Aorta (tissue), 5 donors: ENCODE measurements around the gene IL17RD. TPM values are rescaled to one million over a fixed set of nuclear protein-coding genes. Genes with fewer than 3 reads are reported as not detected.

Experiments
- ATAC-seq: fragments of 200-7000 bp; cut with Tn5 transposase; one replicate; pipeline ENCODE4 v1.9.1; 2022; ENCODE audit warnings: moderate library complexity; ENCODE audit not compliant: low FRiP score
- DNase-seq, 2 donors: peaks; one replicate each; pipeline ENCODE4 v3.0.0-alpha.2; 2020
- H3K27ac ChIP-seq, 2 donors: one replicate each; pipeline ENCODE4 v1.5.1; 2013; ENCODE audit warnings: low read length in 2 of 2, mild to moderate bottlenecking in 2 of 2, moderate library complexity in 2 of 2, control low read depth in 1 of 2, inconsistent platforms in 1 of 2, low read depth in 1 of 2
- H3K27me3 ChIP-seq, 2 donors: one replicate each; pipeline ENCODE4 v1.6.1; 2013; ENCODE audit warnings: control low read depth in 1 of 2, low read length in 1 of 2, mild to moderate bottlenecking in 1 of 2, moderate library complexity in 1 of 2; ENCODE audit not compliant: insufficient read depth in 2 of 2, control insufficient read depth in 1 of 2
- H3K36me3 ChIP-seq, 2 donors: one replicate each; pipeline ENCODE4 v1.6.1; 2013; ENCODE audit warnings: control low read depth in 1 of 2, low read length in 1 of 2, mild to moderate bottlenecking in 1 of 2; ENCODE audit not compliant: insufficient read depth in 2 of 2, control insufficient read depth in 1 of 2
- H3K4me1 ChIP-seq, 2 donors: one replicate each; pipeline ENCODE4 v1.6.1; 2013; ENCODE audit warnings: low read length in 2 of 2, control low read depth in 1 of 2, mild to moderate bottlenecking in 1 of 2, moderate library complexity in 1 of 2; ENCODE audit not compliant: insufficient read depth in 2 of 2, control insufficient read depth in 1 of 2
- H3K4me3 ChIP-seq, 2 donors: one replicate each; pipeline ENCODE4 v1.5.1; 2013; ENCODE audit warnings: low read length in 2 of 2, control low read depth in 1 of 2, mild to moderate bottlenecking in 1 of 2
- H3K9me3 ChIP-seq: one replicate; pipeline ENCODE4 v1.6.1; 2013; ENCODE audit warnings: mild to moderate bottlenecking, low read length; ENCODE audit not compliant: control insufficient read depth
- WGBS, 2 donors: extraction: QIAGEN DNeasy Blood & Tissue Kit; methylation state at CpG; one replicate each; pipeline ENCODE4 v1.1.7; 2013; 5-methylcytosine and 5-hydroxymethylcytosine counted together
- intact Hi-C, 2 donors: fragments of 100-400 bp; cut with DNase I; formaldehyde crosslinking; loops; one replicate each; pipeline versions ENCODE4 v1.14.2 to v1.15.0; 2022
- polyA plus RNA-seq, 2 donors: library from polyadenylated mRNA; stranded (reverse); fragments of 200-250 nt; gene quantifications; one replicate each; pipeline ENCODE4 v1.2.3, GENCODE V29; 2013
- total RNA-seq, 2 donors: library from RNA; stranded (reverse); fragmentation: NEBNext Ultra II Directional; extraction: Animal tissue kit (Norgen Biotek cat#: 25700); gene quantifications; one replicate each; pipeline ENCODE4 v1.2.1, GENCODE V29; 2021
- donor health status: healthy with polysubstance abuse.
- donor health status: Bipolar disorder and iron deficiency.
- donor health status: DM: no; HTN: no; CAD: no.
- donor health status: DM: no; HTN: no; CAD: no.
- donor health status: DM: yes; HTN: yes; CAD: no.

The IL17RD gene
- total and polyA plus RNA-seq, 4 donors, result 0.63 to 17.0 (median 2.5) TPM

GRCh38 chr3:57112206-57112605 is 52.9 kb downstream of the IL17RD start:
- H3K9me3 ChIP-seq, result no peaks in the 10 kb centered on the region
- peaks cover 0 to 2% of the 10 kb centered on the region in 2 donors for H3K36me3 ChIP-seq
- 33 to 37% methylated on average over 5 of the region's 5 CpGs for WGBS, 2 donors
- no peak overlapping the region for H3K4me3 ChIP-seq
- no peak for DNase-seq
- no peak overlapping the region for H3K27ac ChIP-seq
- intact Hi-C loops, result no loop called here
- no peaks in the 10 kb centered on the region for H3K4me1 ChIP-seq
- no peak for ATAC-seq
- no peaks in the 10 kb centered on the region for H3K27me3 ChIP-seq

- Histone ChIP-seq H3K4me1 (no peaks in the 10 kb centered on the region), H3K27me3 (no peaks in the 10 kb centered on the region), H3K27ac (no peak overlapping the region), H3K36me3 (peaks cover 0 to 2% of the 10 kb centered on the region in 2 donors), H3K9me3 (no peaks in the 10 kb centered on the region), H3K4me3 (no peak overlapping the region)
- 89 to 91% methylated on average over 14 of the region's 14 CpGs for WGBS, 2 donors
- intact Hi-C loops, result no loop called here
- no peak for DNase-seq
- no peak for ATAC-seq
Observed at GRCh38 chr3:57110798-57111197, 54.4 kb downstream of the IL17RD start.

GRCh38 chr3:57110214-57110613 is 54.9 kb downstream of the IL17RD start:
- peaks cover 0 to 2% of the 10 kb centered on the region in 2 donors for H3K36me3 ChIP-seq
- WGBS, 2 donors, result 87 to 90% methylated on average over 4 of the region's 4 CpGs
- intact Hi-C loops, result no loop called here

GRCh38 chr3:57109437-57110199 is 55.5 kb downstream of the IL17RD start:
- ATAC-seq (no peak), DNase-seq (no peak)
- intact Hi-C loops, result loop anchor here (10.0 kb wide), 2 partner anchors 115 to 745 kb away; partner anchors contain the start of gene APPL1 (in 1 of the 2)
- no peak overlapping the region for H3K4me3 ChIP-seq
- peaks cover 0 to 2% of the 10 kb centered on the region in 2 donors for H3K36me3 ChIP-seq
- no peaks in the 10 kb centered on the region for H3K27me3 ChIP-seq
- WGBS, 2 donors, result 87 to 88% methylated on average over 15 of the region's 15 CpGs
- no peaks in the 10 kb centered on the region for H3K9me3 ChIP-seq
- H3K4me1 ChIP-seq, result no peaks in the 10 kb centered on the region
- H3K27ac ChIP-seq, result no peak overlapping the region

More at GRCh38 chr3:57110214-57110613, 54.9 kb downstream of the IL17RD start:
- Histone ChIP-seq H3K27ac (no peak overlapping the region), H3K9me3 (no peaks in the 10 kb centered on the region), H3K4me1 (no peaks in the 10 kb centered on the region), H3K4me3 (no peak overlapping the region), H3K27me3 (no peaks in the 10 kb centered on the region)
- DNase-seq, result no peak
- ATAC-seq, result no peak

GRCh38 chr3:57108684-57109083 is 56.5 kb downstream of the IL17RD start:
- H3K27me3 ChIP-seq, result no peaks in the 10 kb centered on the region
- no peaks in the 10 kb centered on the region for H3K4me1 ChIP-seq
- H3K4me3 ChIP-seq, result no peak overlapping the region
- no peak for DNase-seq
- ATAC-seq, result no peak
- no peak overlapping the region for H3K27ac ChIP-seq
- H3K36me3 ChIP-seq, result peaks cover 0 to 2% of the 10 kb centered on the region in 2 donors
- no peaks in the 10 kb centered on the region for H3K9me3 ChIP-seq
- 97% methylated on average over 8 of the region's 8 CpGs for WGBS, 2 donors
- intact Hi-C loops, result loop anchor here (10.0 kb wide), 2 partner anchors 116 to 746 kb away; partner anchors contain the start of gene APPL1 (in 1 of the 2)

GRCh38 chr3:57105585-57105984 is 59.6 kb downstream of the IL17RD start:
- peaks cover 0 to 2% of the 10 kb centered on the region in 2 donors for H3K36me3 ChIP-seq
- intact Hi-C loops, result loop anchor here (10.0 kb wide), 2 partner anchors 119 to 749 kb away; partner anchors contain the start of gene APPL1 (in 1 of the 2)
- ATAC-seq, result no peak
- no peak overlapping the region for H3K27ac ChIP-seq
- DNase-seq, result no peak
- no peak overlapping the region for H3K4me3 ChIP-seq
- no peaks in the 10 kb centered on the region for H3K4me1 ChIP-seq
- 96 to 97% methylated on average over 9 of the region's 9 CpGs for WGBS, 2 donors
- H3K27me3 ChIP-seq, result no peaks in the 10 kb centered on the region
- H3K9me3 ChIP-seq, result no peaks in the 10 kb centered on the region

GRCh38 chr3:57100046-57100695 is 65.0 kb downstream of the IL17RD start:
- no peak overlapping the region for H3K4me3 ChIP-seq
- peaks cover 0 to 2% of the 10 kb centered on the region in 2 donors for H3K36me3 ChIP-seq
- H3K27me3 ChIP-seq, result no peaks in the 10 kb centered on the region
- ATAC-seq, result peak; percentile 88
- H3K4me1 ChIP-seq, result no peaks in the 10 kb centered on the region
- intact Hi-C loops, result loop anchor here (5.0 to 10.0 kb wide), 3 partner anchors 67 to 755 kb away; partner anchors contain the start of genes APPL1 (in 1 of the 2) and IL17RD (in 1 of the 2)
- WGBS, 2 donors, result 12% methylated on average over 7 of the region's 7 CpGs
- no peaks in the 10 kb centered on the region for H3K9me3 ChIP-seq
- no peak overlapping the region for H3K27ac ChIP-seq
- DNase-seq, result peak in 1 of 2 donors; percentile 64

- Histone ChIP-seq H3K4me1 (no peaks in the 10 kb centered on the region), H3K9me3 (no peaks in the 10 kb centered on the region), H3K4me3 (no peak overlapping the region), H3K27ac (no peak overlapping the region), H3K27me3 (no peaks in the 10 kb centered on the region), H3K36me3 (peaks cover 0 to 4% of the 10 kb centered on the region in 2 donors)
- no peak for ATAC-seq
- intact Hi-C loops, result no loop called here
- WGBS, 2 donors, result 71 to 92% methylated on average over 6 of the region's 6 CpGs
- DNase-seq, result no peak
Observed at GRCh38 chr3:57098418-57099310, 66.5 kb downstream of the IL17RD start.
